HG03460 (cell line): ENCODE data around the gene DPYD.

Experiments used
- ATAC-seq: cut with Tn5 transposase; IDR thresholded peaks from one replicate; pipeline ENCODE4 v1.9.1; 2021; ENCODE audit not compliant: unreplicated experiment

Gene DPYD

DNA sequence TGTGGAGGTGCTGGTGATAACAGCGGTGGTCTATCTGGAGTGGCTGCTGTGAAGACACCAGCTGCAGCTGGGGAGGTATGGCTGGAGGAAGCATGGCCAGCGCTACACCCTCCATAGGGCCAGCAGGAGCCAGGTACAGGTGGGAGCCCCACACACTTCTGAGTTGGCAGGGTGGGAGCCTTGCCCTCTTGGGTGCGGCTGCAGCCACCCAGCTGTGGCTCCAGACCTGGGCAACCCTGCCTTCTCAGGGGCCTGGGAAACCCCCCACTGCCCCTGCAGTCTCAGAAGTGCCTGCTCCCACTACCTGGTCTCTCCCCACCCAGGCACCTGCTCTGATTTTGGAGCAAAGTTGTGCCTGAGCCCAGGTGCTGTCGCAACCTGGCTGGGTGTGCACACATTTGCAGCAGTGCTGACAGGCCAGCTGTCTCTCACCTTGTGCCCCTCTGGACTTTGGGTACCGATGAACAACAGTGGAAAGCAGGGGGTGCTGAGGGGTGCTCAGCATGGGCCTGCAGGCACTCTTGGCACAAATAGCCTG lies 76.2 kb downstream of the DPYD start:
- ATAC-seq, result no peak

DNA sequence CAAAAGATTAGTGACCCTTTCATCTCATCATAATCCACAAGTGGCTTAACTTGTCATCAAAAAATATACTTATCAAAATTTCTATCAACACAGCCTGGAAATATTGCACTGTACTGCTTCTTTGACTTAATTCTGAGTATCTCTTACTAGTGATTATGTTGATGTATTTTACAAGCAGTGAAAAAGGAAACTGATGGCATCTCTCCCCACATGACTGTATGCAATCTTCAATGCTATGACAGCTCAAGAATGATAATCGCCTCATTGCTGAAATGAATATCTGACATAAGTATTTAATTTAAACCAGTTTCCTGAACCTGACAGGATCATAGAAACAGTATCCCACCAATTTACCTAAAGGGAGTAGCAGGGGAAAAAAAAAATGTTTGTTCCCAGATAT lies 79.5 kb downstream of the DPYD start:
- no peak for ATAC-seq

DNA sequence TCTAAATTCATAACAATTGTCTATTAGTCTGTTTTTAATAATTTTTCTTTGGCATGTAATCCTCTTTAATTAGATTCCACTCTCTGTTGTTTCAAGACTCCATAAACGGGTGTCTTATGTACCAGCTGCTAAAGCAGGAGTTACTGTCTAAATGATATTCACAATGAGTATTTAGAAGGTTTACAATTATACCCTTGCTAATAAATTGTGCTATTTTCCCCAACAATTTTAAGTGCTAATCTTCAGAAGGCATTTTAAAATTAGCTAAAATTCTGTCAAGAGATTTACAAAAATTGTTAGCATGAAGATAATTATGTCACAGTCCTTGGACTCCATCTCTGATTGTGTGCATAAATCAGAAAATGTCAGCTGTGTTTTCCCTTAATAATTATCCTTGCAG lies 83.7 kb downstream of the DPYD start:
- no peak for ATAC-seq

DNA sequence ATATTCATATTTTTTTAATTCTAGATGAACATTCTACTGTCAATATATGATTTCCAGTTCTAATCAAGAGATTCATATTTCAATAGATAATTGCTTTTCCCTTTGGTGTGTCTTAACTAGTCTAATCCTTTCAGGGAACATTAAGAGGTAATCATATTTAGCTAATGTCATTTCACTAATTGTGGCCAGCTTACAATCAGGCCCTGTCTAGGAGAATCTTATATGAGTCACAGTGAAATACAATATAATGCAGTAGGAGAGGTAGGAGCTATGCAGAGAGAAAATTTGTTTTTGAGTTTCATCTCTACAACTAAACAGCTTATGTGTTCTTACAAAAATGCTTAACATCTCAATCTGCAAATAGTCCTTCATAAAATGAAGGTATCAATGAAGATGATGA lies 85.9 kb downstream of the DPYD start:
- no peak for ATAC-seq

DNA sequence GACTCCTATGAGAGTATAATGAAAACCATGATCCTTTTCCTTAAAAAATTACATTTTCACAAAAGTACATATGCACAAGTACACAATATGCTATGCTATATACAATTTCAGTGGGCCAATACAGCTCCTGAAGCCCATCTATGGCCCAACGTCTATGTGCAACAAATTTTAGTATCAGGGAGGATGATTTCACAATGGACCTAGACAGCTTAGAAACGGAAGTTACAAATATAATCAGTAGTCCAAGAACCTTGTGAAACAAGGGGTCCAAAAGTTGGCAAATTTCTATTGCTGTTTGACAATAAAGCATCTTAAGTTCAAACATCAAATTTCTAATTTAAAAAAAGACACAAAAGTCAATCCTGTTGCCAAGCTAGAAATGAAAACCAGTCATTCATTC lies 87.0 kb downstream of the DPYD start:
- ATAC-seq, result no peak

DNA sequence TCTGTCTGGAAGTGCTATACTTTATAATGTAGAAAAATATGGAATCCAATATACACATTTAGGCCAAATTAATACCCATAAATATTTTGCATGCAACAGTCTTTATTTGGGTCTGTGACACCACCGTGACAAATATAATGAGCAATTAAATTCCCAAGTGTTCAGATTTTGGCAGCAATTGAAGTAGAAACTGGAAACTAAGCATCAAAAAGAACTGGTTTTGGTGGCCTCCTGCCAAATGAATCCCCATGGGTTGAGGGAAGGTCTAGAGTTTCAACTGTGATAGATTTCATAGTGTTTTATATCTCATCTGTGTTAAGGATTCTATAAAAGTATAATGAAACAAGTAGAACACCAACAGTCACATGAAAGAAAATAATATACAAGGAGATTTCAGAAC lies 88.4 kb downstream of the DPYD start:
- ATAC-seq, result no peak

DNA sequence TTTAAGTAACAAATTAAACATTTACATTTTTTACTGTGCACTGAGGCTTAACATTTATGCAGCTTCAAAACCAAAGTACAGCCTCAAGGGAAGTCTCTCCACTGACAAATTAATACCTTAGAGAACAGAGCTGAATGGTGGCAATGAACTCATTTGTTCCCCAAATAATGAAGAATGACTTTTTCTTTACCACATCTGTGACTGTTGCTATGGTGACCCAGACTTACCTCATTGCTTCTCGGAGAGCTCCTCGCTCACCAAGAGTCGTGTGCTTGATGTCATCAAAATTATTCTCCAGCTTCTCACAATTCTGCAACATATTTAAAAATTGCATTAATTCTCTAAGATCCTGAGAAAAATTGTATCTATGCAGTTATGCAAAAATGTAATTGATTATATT lies 92.9 kb downstream of the DPYD start:
- peak; percentile 78 for ATAC-seq

DNA sequence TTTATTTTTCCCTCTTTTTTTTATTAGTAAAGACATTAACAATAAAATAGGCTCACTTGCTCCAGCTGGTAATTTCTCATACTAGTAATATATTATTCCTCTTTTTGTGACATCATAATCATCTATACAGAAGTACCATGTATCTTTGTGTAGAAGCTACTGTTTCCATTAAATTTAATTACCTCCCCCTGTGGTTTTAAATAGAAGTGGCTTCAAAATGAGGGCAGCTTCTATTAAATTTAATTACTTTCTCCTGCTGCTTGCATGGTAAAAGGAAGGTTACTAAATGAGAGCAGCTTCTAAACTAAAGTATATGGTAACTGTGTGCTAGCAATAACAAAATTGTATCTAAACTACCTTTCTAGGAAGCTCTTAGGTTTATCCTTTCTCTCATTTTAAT lies 94.0 kb downstream of the DPYD start:
- no peak for ATAC-seq

DNA sequence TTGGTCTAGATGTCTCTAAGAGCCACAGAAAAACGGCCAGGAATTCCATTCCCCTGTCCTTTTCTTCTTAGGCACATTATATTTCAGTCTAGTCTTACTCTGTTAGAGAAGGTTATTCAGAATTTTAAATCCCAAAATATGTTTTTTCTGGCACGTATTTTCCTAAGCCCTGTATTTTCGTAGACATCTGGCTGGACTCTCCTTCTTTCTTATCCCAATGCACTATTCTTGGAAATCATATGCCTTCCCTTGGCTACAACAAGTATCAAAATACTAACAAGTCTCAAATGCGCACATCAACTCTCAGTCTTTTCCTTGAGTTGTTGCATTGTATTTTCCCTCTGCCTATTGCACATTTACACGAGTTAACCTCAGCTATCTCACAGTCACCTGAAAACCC lies 96.2 kb downstream of the DPYD start:
- ATAC-seq, result no peak

DNA sequence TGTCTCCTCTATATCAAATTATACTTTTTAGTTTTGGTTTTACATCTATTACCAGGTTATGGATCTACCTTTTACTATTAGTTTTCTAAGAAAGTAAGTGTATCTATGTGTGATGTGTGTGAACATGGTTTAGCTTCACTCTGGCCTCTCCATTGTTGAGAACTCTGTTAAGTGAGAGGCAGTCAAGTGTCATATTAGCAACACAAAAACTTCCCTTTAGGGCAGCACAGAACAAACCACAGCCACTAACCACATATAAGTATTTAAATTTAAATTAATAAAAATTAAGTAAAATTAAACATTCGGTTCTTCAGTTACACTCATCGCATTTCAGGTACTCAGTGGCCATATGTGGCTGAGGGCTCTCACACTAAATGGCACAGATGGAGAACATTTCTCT lies 96.6 kb downstream of the DPYD start:
- ATAC-seq, result no peak

DNA sequence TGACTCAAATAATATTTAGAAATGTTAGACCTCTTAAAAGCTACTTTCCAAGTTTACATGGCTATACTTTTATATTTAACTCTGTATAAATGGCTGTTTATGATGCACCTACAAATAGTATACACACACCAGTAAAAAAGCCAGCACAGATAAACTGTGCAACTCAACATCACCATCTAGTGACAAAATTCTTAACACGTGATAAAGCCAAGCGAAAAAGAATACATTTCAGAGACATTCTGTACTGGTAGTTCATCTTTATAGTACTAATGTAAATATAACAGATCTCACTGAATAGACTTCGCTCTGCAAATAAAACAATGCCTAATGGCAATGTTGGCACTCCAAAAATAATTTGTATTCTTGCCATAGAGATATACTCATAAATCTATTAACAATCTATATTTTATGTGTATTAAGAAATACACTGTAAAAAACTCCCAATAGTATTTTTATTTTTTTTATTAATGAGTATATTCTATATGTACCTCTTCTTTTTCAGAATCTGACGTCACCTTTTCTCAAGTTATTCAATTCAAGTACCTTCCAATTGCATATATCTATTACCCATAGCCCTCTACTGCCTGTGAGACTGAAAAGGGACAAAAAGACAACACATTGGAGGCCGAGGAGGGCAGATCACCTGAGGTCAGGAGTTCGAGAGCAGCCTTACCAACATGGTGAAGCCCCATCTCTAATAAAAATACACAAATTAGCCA lies 100.2 kb downstream of the DPYD start:
- ATAC-seq, result no peak

DNA sequence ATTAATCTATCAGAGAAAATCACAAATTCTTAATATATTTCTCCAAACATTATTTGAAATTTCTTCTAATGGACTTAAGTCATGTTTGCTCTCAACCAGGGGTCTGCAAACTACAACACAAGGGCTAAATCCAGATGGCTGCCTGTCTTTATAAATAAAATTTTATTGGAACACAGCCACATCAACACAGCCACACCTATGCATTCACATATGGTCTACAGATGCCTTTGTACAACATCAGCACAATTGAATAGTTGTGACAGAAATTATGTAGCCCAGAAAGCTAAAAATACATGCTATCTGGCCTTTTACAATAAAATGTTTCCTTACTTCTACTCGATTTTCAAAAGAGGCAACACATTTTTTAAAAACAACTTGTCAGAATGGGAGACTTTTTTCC lies 103.9 kb downstream of the DPYD start:
- no peak for ATAC-seq

DNA sequence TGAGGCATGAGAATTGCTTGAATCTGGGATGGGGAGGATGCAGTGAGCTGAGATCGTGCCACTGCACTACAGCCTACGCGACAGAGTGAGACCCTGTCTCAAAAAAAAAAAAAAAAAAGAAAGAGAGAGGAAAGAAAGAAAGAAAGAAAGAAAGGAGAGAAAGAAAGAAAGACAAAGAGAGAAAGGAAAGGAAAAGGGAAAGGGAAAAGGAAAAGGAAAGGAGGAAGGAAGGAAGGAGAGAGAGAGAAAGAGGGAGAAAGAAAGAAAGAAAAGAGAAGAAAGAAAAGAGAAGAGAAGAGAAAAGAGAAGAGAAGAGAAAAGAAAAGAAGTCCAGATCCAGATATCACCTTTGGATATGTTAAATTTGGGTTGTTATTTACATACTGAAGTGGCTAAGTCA lies 106.0 kb downstream of the DPYD start:
- no peak for ATAC-seq

DNA sequence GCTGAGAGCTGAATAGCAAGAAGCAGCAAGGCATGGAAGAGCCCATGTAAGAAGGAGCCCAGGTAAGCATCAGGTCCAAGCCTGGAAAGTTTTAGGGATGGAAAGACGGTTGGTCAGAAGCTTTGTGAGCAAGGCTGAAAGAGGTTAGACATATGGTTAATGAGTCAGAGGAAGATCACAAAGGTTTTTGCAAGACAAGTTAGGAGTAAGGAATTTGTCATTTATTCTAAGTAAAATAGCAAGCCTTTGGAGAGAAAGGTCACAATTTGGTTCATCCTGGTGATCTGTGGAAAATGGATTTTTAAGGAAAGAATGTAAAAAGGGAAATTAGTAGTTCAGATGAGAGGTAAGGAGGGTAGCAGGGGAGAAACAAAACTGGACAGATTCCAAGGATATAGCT lies 106.7 kb downstream of the DPYD start:
- no peak for ATAC-seq

DNA sequence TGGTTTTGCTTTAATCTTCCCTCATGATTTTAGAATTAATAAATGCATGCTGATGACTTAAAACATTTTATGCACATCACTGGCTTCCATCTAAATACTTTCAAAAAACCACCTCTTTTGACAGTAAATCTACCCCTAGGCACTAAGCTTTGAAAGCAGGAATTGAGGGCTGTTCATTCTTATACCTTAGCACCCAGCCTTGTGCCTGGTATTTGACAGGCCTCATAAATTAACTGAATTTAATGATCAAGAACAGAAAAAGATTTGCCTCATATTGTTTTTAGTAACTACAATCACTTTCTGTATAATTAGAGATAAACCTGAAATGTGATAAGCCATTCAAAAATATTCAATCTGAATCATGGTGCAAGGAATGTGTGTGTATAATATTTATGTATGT lies 108.8 kb downstream of the DPYD start:
- ATAC-seq, result no peak

DNA sequence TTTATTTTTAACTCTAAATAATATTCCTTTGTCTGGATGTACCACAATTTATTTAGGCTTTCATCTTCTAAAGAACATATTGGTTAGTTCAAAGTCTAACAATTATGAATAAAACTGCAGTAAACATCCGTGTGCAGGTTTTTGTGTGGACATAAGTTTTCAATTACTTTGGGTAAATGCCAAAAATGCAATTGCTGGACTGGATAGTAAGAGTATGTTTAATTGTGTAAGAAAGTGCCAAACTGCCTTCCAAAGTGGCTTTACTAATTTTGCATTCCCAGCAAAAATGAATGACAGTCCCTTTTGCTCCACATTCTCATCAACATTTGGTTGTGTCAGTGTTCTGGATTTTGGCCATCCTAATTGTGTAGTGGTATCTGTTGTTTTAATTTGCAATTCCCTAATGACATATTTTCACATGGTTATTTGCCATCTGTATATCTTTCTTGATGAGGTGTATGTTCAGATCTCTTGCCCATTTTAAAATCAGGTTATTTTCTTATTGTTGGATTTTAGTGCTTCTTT lies 113.8 kb downstream of the DPYD start:
- ATAC-seq, result no peak

DNA sequence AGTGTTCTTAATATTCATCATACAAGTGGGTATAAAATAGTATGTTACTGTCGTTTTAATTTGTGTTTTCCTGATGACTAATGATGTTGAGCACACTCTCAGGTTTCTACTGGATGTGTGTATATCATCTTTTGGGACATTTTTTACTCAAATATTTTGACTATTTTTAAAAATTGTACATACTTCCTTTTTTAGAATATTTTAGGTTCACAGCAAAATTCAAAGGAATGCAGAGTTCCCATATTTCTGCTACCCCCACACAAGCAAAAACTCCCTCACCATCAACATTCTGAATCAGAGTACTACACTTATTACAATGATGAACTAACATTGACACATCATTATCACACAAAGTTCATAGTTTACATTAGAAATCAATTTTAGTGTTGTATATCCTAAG lies 114.5 kb downstream of the DPYD start:
- no peak for ATAC-seq

DNA sequence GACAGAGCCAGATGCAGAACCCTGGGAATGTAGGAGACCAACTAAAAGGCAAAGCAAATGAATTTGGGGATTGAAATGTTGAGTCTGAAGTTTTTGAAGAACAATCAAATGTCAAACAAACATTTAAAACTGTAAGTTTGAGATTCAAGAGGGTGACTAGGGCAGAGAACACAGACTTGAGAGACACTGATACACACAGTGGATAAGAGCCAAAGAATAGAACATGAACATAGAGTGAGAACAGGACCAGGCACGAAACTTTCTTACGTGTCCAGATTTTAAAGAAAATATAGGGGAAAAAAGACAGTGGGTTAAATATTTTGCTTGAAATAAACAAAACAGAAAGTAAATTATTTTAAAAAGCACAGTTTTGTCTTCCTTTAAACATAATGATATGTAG lies 115.7 kb downstream of the DPYD start:
- no peak for ATAC-seq

DNA sequence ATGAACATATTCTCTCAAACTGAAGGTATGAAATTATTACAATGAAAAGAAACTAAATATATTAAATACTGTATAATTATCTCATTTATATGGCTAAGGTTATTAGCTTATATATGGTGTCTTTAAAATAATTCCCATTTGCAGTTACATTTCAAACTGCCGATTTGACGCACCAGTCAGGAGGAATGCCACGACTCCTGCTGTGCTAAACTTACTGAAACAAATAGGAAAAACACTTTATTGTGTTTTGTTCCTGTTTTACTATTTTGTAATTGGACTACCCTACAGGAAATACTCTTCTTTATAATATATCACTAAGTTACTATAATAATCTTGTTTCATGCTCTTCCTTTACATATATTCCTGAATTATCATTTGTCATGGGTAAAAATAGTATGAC lies 117.8 kb downstream of the DPYD start:
- no peak for ATAC-seq

DNA sequence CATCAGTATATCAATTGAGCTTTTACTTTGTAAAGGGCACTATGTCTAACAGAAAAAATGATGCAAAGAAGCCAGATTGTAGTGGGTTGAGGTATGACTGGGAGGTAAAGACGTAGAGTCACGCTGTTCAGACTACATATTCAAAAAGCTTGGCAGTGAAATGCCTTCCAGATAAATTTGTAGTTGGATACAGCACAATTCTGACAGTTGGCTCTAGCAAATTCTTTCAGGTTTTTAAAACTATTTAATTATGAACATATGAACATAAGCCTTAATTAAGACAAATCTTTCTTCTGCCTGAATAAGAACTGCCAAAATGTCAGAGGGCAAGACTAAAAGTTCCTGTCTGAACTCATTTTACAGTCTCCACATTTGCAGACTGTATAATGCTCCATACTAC lies 118.8 kb downstream of the DPYD start:
- no peak for ATAC-seq

DNA sequence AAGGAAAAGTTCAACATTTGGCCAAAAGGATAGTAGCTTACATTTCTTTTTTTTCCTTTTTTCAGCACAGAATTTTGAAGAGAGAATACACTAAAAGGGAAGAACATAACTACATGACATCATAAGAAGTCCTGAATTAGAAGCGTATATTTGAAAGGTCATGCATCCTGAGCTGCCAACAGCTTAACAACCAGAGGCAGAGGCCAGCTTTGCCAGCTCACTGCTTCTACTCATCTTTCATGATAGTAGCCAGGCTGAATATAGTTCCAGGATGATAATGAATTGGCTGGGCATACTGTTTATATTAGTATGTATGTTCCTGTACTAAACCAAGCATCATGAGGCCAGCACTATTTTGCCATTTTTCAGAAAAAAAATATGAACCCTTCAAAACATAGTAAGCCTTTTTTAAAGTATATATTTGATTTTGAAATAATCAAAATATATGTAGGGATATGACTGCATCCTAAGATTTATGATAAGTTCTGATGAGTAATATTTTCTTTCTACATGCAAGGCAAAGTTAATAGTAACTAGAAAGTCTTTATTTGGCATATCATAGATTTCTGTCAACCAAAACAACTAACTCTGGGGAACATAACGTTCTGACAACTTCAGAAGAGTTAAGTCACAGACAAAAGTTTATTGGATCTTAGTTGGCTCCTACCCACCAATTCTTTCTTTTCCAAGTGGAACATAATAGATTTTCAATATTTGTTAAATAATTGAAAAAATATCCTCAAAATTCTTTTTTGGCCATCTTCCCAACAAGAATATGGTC lies 123.2 kb downstream of the DPYD start:
- ATAC-seq, result no peak

DNA sequence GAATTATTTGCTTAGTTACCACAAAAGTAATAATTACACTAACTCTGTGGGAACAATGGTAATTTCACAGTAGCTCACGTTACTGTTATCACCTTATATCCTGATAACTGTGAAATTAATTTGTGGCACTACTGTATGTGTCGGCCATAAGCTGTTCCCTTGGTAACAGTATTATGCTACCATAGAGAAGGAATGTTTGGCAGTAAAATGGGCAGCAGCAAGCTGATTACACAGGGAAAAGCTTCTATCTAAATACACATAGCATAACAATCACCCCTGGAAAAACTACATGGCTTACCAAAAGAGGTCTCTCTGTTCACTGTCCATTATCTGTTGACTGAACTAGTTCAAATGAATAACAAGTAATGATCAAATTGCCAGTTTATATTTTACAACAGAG lies 124.1 kb downstream of the DPYD start:
- no peak for ATAC-seq
